Measurements from ENCODE around the gene TXNDC16. TPM values are rescaled to one million over a fixed set of nuclear protein-coding genes. Genes with fewer than 3 reads are reported as not detected.

The TXNDC16 gene
- total RNA-seq, 1 donor from 2014 or later: 2.1 TPM

DNA sequence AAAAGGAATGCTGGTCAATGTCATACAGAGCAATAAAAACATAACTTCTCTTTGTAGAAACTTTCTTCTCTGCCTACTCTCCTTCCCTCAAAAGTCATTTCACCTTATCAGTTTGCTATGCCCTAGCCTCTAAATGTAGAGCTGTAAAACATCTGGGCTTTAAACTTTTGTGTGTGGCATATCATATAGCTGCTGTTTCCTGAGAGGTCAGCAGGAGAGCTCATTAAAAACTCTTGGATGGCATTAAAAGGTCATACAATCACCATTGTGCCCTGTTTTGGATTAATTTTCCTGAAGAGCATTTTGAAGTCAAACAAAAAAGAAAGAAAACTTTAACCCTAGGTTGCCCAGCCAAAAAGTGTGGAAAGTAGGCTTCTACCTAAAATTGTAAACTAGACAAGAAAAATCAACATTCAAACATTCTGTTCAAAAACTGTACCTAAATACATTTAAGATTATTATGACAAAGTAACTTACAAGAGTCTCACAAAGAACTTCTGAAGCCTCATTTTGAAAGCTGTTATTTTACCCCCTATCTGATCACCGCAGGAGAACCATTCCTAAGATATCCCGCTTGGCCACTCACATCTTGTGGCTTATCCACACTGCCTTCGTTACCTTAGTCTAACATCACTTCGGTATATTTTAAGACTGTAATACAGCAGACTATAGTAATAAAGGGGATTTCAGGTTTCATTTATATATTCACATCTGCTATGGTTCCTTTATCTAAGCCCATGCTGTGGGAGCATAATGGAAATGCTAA lies 38.1 kb downstream of the TXNDC16 start:
- no peak overlapping the region for H3K4me3 ChIP-seq (ENCODE audit: low read depth, low read length)
- no peaks in the 10 kb centered on the region for H3K36me3 ChIP-seq (ENCODE audit: control insufficient read depth, insufficient read depth, low read length)
- no peak for DNase-seq (ENCODE audit: low read depth)
- TF ChIP-seq, protein P1, sequence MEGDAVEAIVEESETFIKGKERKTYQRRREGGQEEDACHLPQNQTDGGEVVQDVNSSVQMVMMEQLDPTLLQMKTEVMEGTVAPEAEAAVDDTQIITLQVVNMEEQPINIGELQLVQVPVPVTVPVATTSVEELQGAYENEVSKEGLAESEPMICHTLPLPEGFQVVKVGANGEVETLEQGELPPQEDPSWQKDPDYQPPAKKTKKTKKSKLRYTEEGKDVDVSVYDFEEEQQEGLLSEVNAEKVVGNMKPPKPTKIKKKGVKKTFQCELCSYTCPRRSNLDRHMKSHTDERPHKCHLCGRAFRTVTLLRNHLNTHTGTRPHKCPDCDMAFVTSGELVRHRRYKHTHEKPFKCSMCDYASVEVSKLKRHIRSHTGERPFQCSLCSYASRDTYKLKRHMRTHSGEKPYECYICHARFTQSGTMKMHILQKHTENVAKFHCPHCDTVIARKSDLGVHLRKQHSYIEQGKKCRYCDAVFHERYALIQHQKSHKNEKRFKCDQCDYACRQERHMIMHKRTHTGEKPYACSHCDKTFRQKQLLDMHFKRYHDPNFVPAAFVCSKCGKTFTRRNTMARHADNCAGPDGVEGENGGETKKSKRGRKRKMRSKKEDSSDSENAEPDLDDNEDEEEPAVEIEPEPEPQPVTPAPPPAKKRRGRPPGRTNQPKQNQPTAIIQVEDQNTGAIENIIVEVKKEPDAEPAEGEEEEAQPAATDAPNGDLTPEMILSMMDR (IDR thresholded peaks at IDR 0.05; ENCODE audit: insufficient read depth, low read length, poor library complexity, severe bottlenecking): no peak
- H3K27me3 ChIP-seq (ENCODE audit: control insufficient read depth, insufficient read depth, low read length): no peaks in the 10 kb centered on the region

GRCh38 chr14:52513249-52513648 lies 39.1 kb downstream of the TXNDC16 start:
- TF ChIP-seq, protein P1 (IDR thresholded peaks at IDR 0.05; ENCODE audit: insufficient read depth, low read length, poor library complexity, severe bottlenecking): no peak
- Histone ChIP-seq H3K4me3 (ENCODE audit: low read depth, low read length) (no peak overlapping the region), H3K27me3 (ENCODE audit: control insufficient read depth, insufficient read depth, low read length) (no peaks in the 10 kb centered on the region), H3K36me3 (ENCODE audit: control insufficient read depth, insufficient read depth, low read length) (no peaks in the 10 kb centered on the region)
- no peak for DNase-seq (ENCODE audit: low read depth)

DNA sequence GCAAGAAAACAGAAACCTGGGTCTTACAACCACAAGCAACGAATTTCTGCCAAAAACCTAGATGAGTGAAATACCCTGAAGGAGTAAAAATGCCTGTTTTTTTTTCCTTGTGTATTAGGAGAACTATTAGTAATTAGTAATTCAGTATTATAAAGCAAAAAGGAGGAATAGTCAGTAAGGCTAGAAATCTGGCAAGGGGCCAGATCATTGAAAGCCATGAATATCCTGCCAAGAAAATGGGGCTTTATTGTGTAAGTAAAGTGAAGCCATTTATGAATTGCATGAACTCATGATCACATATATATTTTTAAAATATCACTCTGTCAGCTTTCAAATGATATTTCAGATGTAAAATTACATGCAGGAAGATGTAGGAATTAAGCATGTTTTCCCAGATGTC lies 57.9 kb downstream of the TXNDC16 start:
- TF ChIP-seq, protein P1 (IDR thresholded peaks at IDR 0.05; ENCODE audit: insufficient read depth, low read length, poor library complexity, severe bottlenecking): no peak
- no peaks in the 10 kb centered on the region for H3K27me3 ChIP-seq (ENCODE audit: control insufficient read depth, insufficient read depth, low read length)
- H3K4me3 ChIP-seq (ENCODE audit: low read depth, low read length): no peak overlapping the region
- no peak for DNase-seq (ENCODE audit: low read depth)
- H3K36me3 ChIP-seq (ENCODE audit: control insufficient read depth, insufficient read depth, low read length): no peaks in the 10 kb centered on the region

DNA sequence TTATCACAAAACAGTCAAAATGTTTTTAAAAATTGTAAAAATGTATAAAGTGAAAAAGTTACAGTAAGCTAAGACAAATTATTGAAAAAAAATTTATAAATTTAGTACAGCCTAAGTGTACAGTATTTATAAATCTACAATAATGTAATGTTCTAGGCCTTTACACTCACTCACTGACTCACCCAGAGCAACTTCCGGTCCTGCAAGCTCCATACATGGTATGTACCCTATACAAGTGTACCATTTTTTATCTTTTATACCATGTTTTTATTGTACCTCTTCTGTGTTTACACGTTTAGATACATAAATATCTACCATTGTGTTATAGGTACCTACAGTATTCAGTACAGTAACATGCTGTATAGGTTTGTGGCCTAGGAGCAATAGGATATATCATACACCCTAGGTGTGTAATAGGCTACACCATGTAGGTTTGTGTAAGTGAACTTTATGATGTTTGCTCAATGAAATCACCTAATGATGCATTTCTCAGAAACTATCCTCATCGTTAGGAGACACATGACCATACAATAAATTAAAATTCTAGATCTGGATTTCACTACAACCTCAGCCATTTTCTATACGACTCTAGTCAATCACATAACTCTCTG lies 66.8 kb downstream of the TXNDC16 start:
- Histone ChIP-seq H3K36me3 (ENCODE audit: control insufficient read depth, insufficient read depth, low read length) (no peaks in the 10 kb centered on the region), H3K4me3 (ENCODE audit: low read depth, low read length) (no peak overlapping the region), H3K27me3 (ENCODE audit: control insufficient read depth, insufficient read depth, low read length) (no peaks in the 10 kb centered on the region)
- no peak for DNase-seq (ENCODE audit: low read depth)
- TF ChIP-seq, protein P1 (IDR thresholded peaks at IDR 0.05; ENCODE audit: insufficient read depth, low read length, poor library complexity, severe bottlenecking): no peak

- TF ChIP-seq, protein P1 (IDR thresholded peaks at IDR 0.05; ENCODE audit: insufficient read depth, low read length, poor library complexity, severe bottlenecking): no peak
- no peak for DNase-seq (ENCODE audit: low read depth)
- H3K27me3 ChIP-seq (ENCODE audit: control insufficient read depth, insufficient read depth, low read length): no peaks in the 10 kb centered on the region
- no peaks in the 10 kb centered on the region for H3K36me3 ChIP-seq (ENCODE audit: control insufficient read depth, insufficient read depth, low read length)
- H3K4me3 ChIP-seq (ENCODE audit: low read depth, low read length): no peak overlapping the region
Observed at GRCh38 chr14:52481864-52482263, 70.4 kb downstream of the TXNDC16 start.
